NT2/D1 (cell line): ENCODE measurements around the gene OR10X1.

Experiments used
- DNase-seq: peaks from one replicate; pipeline ENCODE4 v3.0.0-alpha.2; 2011; ENCODE audit warnings: low read depth, low spot score
- H3K27me3 ChIP-seq: 2 replicates; pipeline ENCODE4 v1.6.0; 2011; ENCODE audit warnings: mild to moderate bottlenecking; ENCODE audit not compliant: insufficient read length, insufficient read depth
- H3K36me3 ChIP-seq: 2 replicates; pipeline ENCODE4 v1.6.1; 2011; ENCODE audit warnings: mild to moderate bottlenecking, low read length, mixed read lengths; ENCODE audit not compliant: insufficient read depth, insufficient read length
- H3K4me1 ChIP-seq: 2 replicates; pipeline ENCODE4 v1.5.1; 2011; ENCODE audit not compliant: insufficient read depth, insufficient read length
- H3K4me3 ChIP-seq: 2 replicates; pipeline ENCODE4 v1.5.1; 2011; ENCODE audit warnings: low read depth; ENCODE audit not compliant: insufficient read length
- H3K9ac ChIP-seq: 2 replicates; pipeline ENCODE4 v1.6.0; 2011; ENCODE audit warnings: low read depth; ENCODE audit not compliant: insufficient read length
- H3K9me3 ChIP-seq: 2 replicates; pipeline ENCODE4 v1.5.1; 2011; ENCODE audit warnings: mild to moderate bottlenecking, low read length; ENCODE audit not compliant: insufficient read depth
- SUZ12 ChIP-seq: IDR thresholded peaks from 2 replicates; pipeline ENCODE4 v1.6.1; 2011; ENCODE audit not compliant: insufficient read length, insufficient read depth; ENCODE audit errors: extremely low read depth
- YY1 ChIP-seq: IDR thresholded peaks from 2 replicates; pipeline ENCODE4 v1.6.1; 2011; ENCODE audit not compliant: insufficient read length, insufficient read depth
- ZNF274 ChIP-seq: IDR thresholded peaks from 2 replicates; pipeline ENCODE4 v1.6.1; 2011; ENCODE audit warnings: mild to moderate bottlenecking, low read depth, low read length

Gene OR10X1

GRCh38 chr1:158583962-158584361 lies 4.3 kb upstream of the OR10X1 start:
- H3K9me3 ChIP-seq, result peaks cover 30% of the 10 kb centered on the region
- no peak overlapping the region for H3K4me3 ChIP-seq
- no peak for DNase-seq
- H3K9ac ChIP-seq, result no peak overlapping the region
- no peaks in the 10 kb centered on the region for H3K4me1 ChIP-seq
- H3K27me3 ChIP-seq, result no peaks in the 10 kb centered on the region
- no peak for TF ChIP-seq ZNF274
- TF ChIP-seq SUZ12, result no peak
- no peak for TF ChIP-seq YY1
- H3K36me3 ChIP-seq, result no peaks in the 10 kb centered on the region

GRCh38 chr1:158577561-158577960 lies 2.1 kb downstream of the OR10X1 start:
- no peaks in the 10 kb centered on the region for H3K36me3 ChIP-seq
- TF ChIP-seq ZNF274 (no peak), SUZ12 (no peak), YY1 (no peak)
- no peaks in the 10 kb centered on the region for H3K27me3 ChIP-seq
- H3K4me3 ChIP-seq, result no peak overlapping the region
- no peak for DNase-seq
- no peak overlapping the region for H3K9ac ChIP-seq
- no peaks in the 10 kb centered on the region for H3K4me1 ChIP-seq
- H3K9me3 ChIP-seq, result no peaks in the 10 kb centered on the region

GRCh38 chr1:158572226-158572625 lies 7.5 kb downstream of the OR10X1 start:
- Histone ChIP-seq H3K9me3 (no peaks in the 10 kb centered on the region), H3K36me3 (no peaks in the 10 kb centered on the region), H3K4me1 (no peaks in the 10 kb centered on the region), H3K9ac (no peak overlapping the region), H3K27me3 (no peaks in the 10 kb centered on the region), H3K4me3 (no peak overlapping the region)
- TF ChIP-seq ZNF274 (no peak), YY1 (no peak), SUZ12 (no peak)
- DNase-seq, result no peak

- Histone ChIP-seq H3K4me3 (no peak within 1 kb of the TSS), H3K4me1 (no peaks in the 10 kb centered on the region), H3K36me3 (no peaks in the 10 kb centered on the region), H3K27me3 (no peaks in the 10 kb centered on the region), H3K9ac (no peak within 1 kb of the TSS), H3K9me3 (no peaks in the 10 kb centered on the region)
- no peak for DNase-seq
- TF ChIP-seq SUZ12, result no peak
- TF ChIP-seq ZNF274, result no peak
- TF ChIP-seq YY1, result no peak
Measured at GRCh38 chr1:158570480-158570879, 9.2 kb downstream of the OR10X1 start, which contains the start of gene OR6P1. OR6P1 (minus strand) TSS chr1:158570580; CDS start chr1:158563604, 6,976 bp downstream.

- no peaks in the 10 kb centered on the region for H3K36me3 ChIP-seq
- no peaks in the 10 kb centered on the region for H3K27me3 ChIP-seq
- TF ChIP-seq YY1 (no peak), ZNF274 (no peak), SUZ12 (no peak)
- H3K9me3 ChIP-seq, result no peaks in the 10 kb centered on the region
- no peaks in the 10 kb centered on the region for H3K4me1 ChIP-seq
- H3K9ac ChIP-seq, result no peak overlapping the region
- DNase-seq, result no peak
- no peak overlapping the region for H3K4me3 ChIP-seq
Measured at GRCh38 chr1:158564608-158565007, 15.1 kb downstream of the OR10X1 start.

- TF ChIP-seq SUZ12 (no peak), ZNF274 (no peak)
- H3K4me3 ChIP-seq, result no peak overlapping the region
- no peaks in the 10 kb centered on the region for H3K4me1 ChIP-seq
- no peak for DNase-seq
- H3K9me3 ChIP-seq, result no peaks in the 10 kb centered on the region
- H3K9ac ChIP-seq, result no peak overlapping the region
- H3K27me3 ChIP-seq, result no peaks in the 10 kb centered on the region
- no peaks in the 10 kb centered on the region for H3K36me3 ChIP-seq
Measured at GRCh38 chr1:158563853-158564252, 15.8 kb downstream of the OR10X1 start.

DNA sequence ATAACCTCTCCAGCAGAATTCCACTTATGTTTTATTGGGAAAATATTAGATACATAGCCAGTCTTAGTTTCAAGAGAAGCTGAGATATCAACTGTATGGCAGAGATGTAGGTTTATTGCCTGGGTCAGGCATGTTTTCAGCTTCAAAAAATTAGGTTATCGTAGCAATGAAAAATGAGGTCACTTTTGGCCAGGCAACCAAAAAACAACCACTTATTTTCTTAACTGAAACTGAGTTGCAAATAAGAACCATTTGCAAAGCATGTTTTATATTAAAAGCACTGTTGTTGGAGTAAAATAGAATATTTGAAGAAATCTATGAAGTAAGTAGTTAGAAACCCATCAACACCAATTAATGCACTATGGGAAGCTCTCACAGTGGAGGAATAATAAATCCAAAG lies 20.0 kb downstream of the OR10X1 start:
- DNase-seq, result no peak
- TF ChIP-seq ZNF274 (no peak), YY1 (no peak), SUZ12 (no peak)
- no peaks in the 10 kb centered on the region for H3K9me3 ChIP-seq
- H3K9ac ChIP-seq, result no peak overlapping the region
- no peaks in the 10 kb centered on the region for H3K36me3 ChIP-seq
- H3K4me1 ChIP-seq, result no peaks in the 10 kb centered on the region
- H3K4me3 ChIP-seq, result no peak overlapping the region
- no peaks in the 10 kb centered on the region for H3K27me3 ChIP-seq

GRCh38 chr1:158554352-158554751 lies 25.3 kb downstream of the OR10X1 start, which contains the start of gene OR6Y1:
OR6Y1 (minus strand) TSS chr1:158554405; CDS start chr1:158548105, 6,300 bp downstream.
- TF ChIP-seq ZNF274, result no peak
- TF ChIP-seq SUZ12, result no peak
- Histone ChIP-seq H3K4me3 (no peak within 1 kb of the TSS), H3K9me3 (no peaks in the 10 kb centered on the region), H3K27me3 (no peaks in the 10 kb centered on the region), H3K4me1 (no peaks in the 10 kb centered on the region), H3K36me3 (no peaks in the 10 kb centered on the region), H3K9ac (no peak within 1 kb of the TSS)
- no peak for DNase-seq
